ENCODE data around the gene DYNLT2.

- no peak for TF ChIP-seq CTCF (IDR thresholded peaks at IDR 0.05)
- TF ChIP-seq POLR2A (IDR thresholded peaks at IDR 0.05): no peak
These were observed 32.3 kb downstream of the DYNLT2 start for GRCh38 chr6:169719117-169719516.

Measured in testis (tissue), 2 donors.